H1 (cell line): ENCODE results near the gene CLEC16A. TPM values are rescaled to one million over a fixed set of nuclear protein-coding genes. Genes with fewer than 3 reads are reported as not detected.

Source experiments
- CTCF ChIA-PET: fragments of 300-600 bp; sonication (Branson Sonifier 250); formaldehyde crosslinking; loops from one replicate; lab custom pipeline; 2021; ENCODE audit not compliant: partially characterized antibody; lab: Charles Lee
- POLR2A ChIA-PET: fragments of 300-600 bp; sonication (Branson Sonifier 250); formaldehyde crosslinking; loops from one replicate; lab custom pipeline; 2021; ENCODE audit warnings: inconsistent platforms; ENCODE audit not compliant: partially characterized antibody; lab: Charles Lee
- DNase-seq, 2 experiments: peaks; one replicate each; pipeline versions ENCODE4 v3.0.0 to v3.0.0-alpha.2; 2010 to 2022; ENCODE audit warnings: low spot score in 2 of 2, low read depth in 1 of 2, mixed read lengths in 1 of 2
- FAIRE-seq: peaks from 2 replicates; lab custom pipeline; 2011; peaks lifted over from hg19 to GRCh38; lab: Jason Lieb, UNC
- H2AFZ ChIP-seq: 2 replicates; pipeline ENCODE4 v1.8.1; 2012; ENCODE audit warnings: low read length, inconsistent platforms
- H2AK5ac ChIP-seq: 2 replicates; pipeline ENCODE4 v1.6.1; 2013; ENCODE audit warnings: low read depth, low read length
- H2BK120ac ChIP-seq: replicated peaks from 2 replicates; pipeline ENCODE3; 2013; ENCODE audit warnings: low read depth, low read length, inconsistent platforms
- H2BK12ac ChIP-seq: 2 replicates; pipeline ENCODE4 v1.6.1; 2013; ENCODE audit warnings: low read depth, low read length
- H2BK15ac ChIP-seq: 2 replicates; pipeline ENCODE4 v1.6.1; 2013; ENCODE audit warnings: low read length
- H2BK20ac ChIP-seq: 2 replicates; pipeline ENCODE4 v1.6.1; 2013; ENCODE audit warnings: low read length
- H2BK5ac ChIP-seq: 2 replicates; pipeline ENCODE4 v1.6.1; 2013; ENCODE audit warnings: low read depth, low read length
- H3K14ac ChIP-seq: 2 replicates; pipeline ENCODE4 v1.6.1; 2013; ENCODE audit warnings: inconsistent platforms; ENCODE audit not compliant: insufficient read length
- H3K18ac ChIP-seq: 2 replicates; pipeline ENCODE4 v1.6.1; 2013; ENCODE audit warnings: low read length; ENCODE audit errors: extremely low read depth
- H3K23ac ChIP-seq: 2 replicates; pipeline ENCODE4 v1.6.1; 2013; ENCODE audit warnings: inconsistent platforms; ENCODE audit not compliant: insufficient read length
- H3K23me2 ChIP-seq: 2 replicates; pipeline ENCODE4 v1.6.1; 2013; ENCODE audit warnings: low read depth, low read length
- H3K27ac ChIP-seq: 2 replicates; pipeline ENCODE4 v1.6.1; 2011; ENCODE audit warnings: low read depth, low read length, inconsistent platforms
- H3K27me3 ChIP-seq, 4 experiments: replicated peaks in 1 of 4; 1 replicate in 1 of 4; 2 replicates in 3 of 4; pipeline versions ENCODE4 v1.6.1 to v1.8.1; 2011 to 2013; ENCODE audit warnings: low read length in 3 of 4, mild to moderate bottlenecking in 3 of 4, inconsistent platforms in 2 of 4, mixed read lengths in 2 of 4, moderate library complexity in 1 of 4; ENCODE audit not compliant: control insufficient read depth in 3 of 4, insufficient read depth in 3 of 4; ENCODE audit errors: extremely low read depth in 1 of 4
- H3K36me3 ChIP-seq, 4 experiments: 2 replicates each; pipeline versions ENCODE4 v1.6.1 to v1.8.1; 2011 to 2013; ENCODE audit warnings: mild to moderate bottlenecking in 4 of 4, low read length in 3 of 4, moderate library complexity in 2 of 4, control low read depth in 1 of 4, inconsistent platforms in 1 of 4; ENCODE audit not compliant: insufficient read depth in 4 of 4, control insufficient read depth in 2 of 4
- H3K4ac ChIP-seq: replicated peaks from 2 replicates; pipeline ENCODE3; 2013; ENCODE audit warnings: low read length, low read depth, mixed read lengths, inconsistent platforms; ENCODE audit not compliant: insufficient read length
- H3K4me1 ChIP-seq, 4 experiments: replicated peaks in 1 of 4; 1 replicate in 1 of 4; 2 replicates in 3 of 4; pipeline versions ENCODE4 v1.6.1 to v1.8.1; 2011 to 2013; ENCODE audit warnings: low read length in 3 of 4, inconsistent platforms in 2 of 4, mixed read lengths in 1 of 4; ENCODE audit not compliant: insufficient read depth in 4 of 4, control insufficient read depth in 3 of 4
- H3K4me2 ChIP-seq, 2 experiments: 2 replicates each; pipeline versions ENCODE4 v1.6.1 to v1.8.1; 2011 to 2013; ENCODE audit warnings: low read depth in 2 of 2, low read length in 2 of 2, control low read depth in 1 of 2, inconsistent platforms in 1 of 2, mild to moderate bottlenecking in 1 of 2; ENCODE audit not compliant: insufficient read depth in 1 of 2
- H3K4me3 ChIP-seq, 4 experiments: fragments of 200-600, 300-600 bp in 1 of 4; sonication (generic), shearing (Covaris generic), sonication (Bioruptor Twin) in 1 of 4; 2 replicates each; pipeline versions ENCODE4 v1.5.1 to v1.8.1; 2011 to 2016; ENCODE audit warnings: low read length in 4 of 4, low read depth in 3 of 4, control low read depth in 2 of 4, inconsistent platforms in 2 of 4, mild to moderate bottlenecking in 2 of 4, mixed read lengths in 1 of 4, moderate library complexity in 1 of 4; ENCODE audit not compliant: insufficient read depth in 2 of 4; ENCODE audit errors: extremely low read depth in 1 of 4
- H3K56ac ChIP-seq: replicated peaks from 2 replicates; pipeline ENCODE3; 2013; ENCODE audit warnings: low read depth, mild to moderate bottlenecking, mixed read lengths, low read length, inconsistent platforms; ENCODE audit not compliant: insufficient read length
- H3K79me1 ChIP-seq: 2 replicates; pipeline ENCODE4 v1.6.1; 2013; ENCODE audit warnings: low read depth, low read length, control low read depth
- H3K79me2 ChIP-seq, 2 experiments: 2 replicates each; pipeline versions ENCODE4 v1.6.1 to v1.8.1; 2012 to 2013; ENCODE audit warnings: low read length in 2 of 2, mild to moderate bottlenecking in 2 of 2, inconsistent platforms in 1 of 2; ENCODE audit not compliant: insufficient read depth in 2 of 2, control insufficient read depth in 1 of 2
- H3K9ac ChIP-seq, 4 experiments: replicated peaks in 1 of 4; 1 replicate in 1 of 4; 2 replicates in 3 of 4; pipeline versions ENCODE4 v1.6.1 to v1.8.1; 2011 to 2013; ENCODE audit warnings: low read depth in 3 of 4, low read length in 3 of 4, control low read depth in 2 of 4, mild to moderate bottlenecking in 2 of 4, moderate library complexity in 2 of 4, inconsistent platforms in 1 of 4; ENCODE audit errors: extremely low read depth in 1 of 4
- H3K9me3 ChIP-seq, 2 experiments: 2 replicates each; pipeline versions ENCODE4 v1.6.1 to v1.8.1; 2012 to 2013; ENCODE audit warnings: mild to moderate bottlenecking in 2 of 2, moderate library complexity in 2 of 2, control low read depth in 1 of 2, inconsistent platforms in 1 of 2, low read depth in 1 of 2, low read length in 1 of 2, mixed read lengths in 1 of 2; ENCODE audit not compliant: insufficient read depth in 2 of 2
- H4K20me1 ChIP-seq, 2 experiments: replicated peaks in 1 of 2; 2 replicates each; pipeline versions ENCODE3 to v1.8.1; 2011 to 2013; ENCODE audit warnings: inconsistent platforms in 2 of 2, low read length in 2 of 2, mild to moderate bottlenecking in 1 of 2; ENCODE audit not compliant: insufficient read depth in 2 of 2, control insufficient read depth in 1 of 2
- H4K5ac ChIP-seq: 2 replicates; pipeline ENCODE4 v1.6.1; 2013; ENCODE audit warnings: low read length, low read depth, mixed read lengths, inconsistent platforms; ENCODE audit not compliant: insufficient read length
- H4K8ac ChIP-seq: 2 replicates; pipeline ENCODE4 v1.8.0; 2013; ENCODE audit warnings: mild to moderate bottlenecking, moderate library complexity, low read length, inconsistent platforms; ENCODE audit not compliant: insufficient read depth; ENCODE audit errors: extremely low read depth
- H4K91ac ChIP-seq: replicated peaks from 2 replicates; pipeline ENCODE3; 2013; ENCODE audit warnings: low read length, mixed read lengths, inconsistent platforms; ENCODE audit not compliant: insufficient read length
- CBX8 ChIP-seq: fragments of 300-800, 300-1000 bp; sonication (generic); IDR thresholded peaks from 2 replicates; pipeline ENCODE4 v1.7.1; 2016; ENCODE audit warnings: low read depth, low read length, borderline replicate concordance
- CHD2 ChIP-seq: IDR thresholded peaks from 2 replicates; pipeline ENCODE4 v1.6.1; 2012; ENCODE audit warnings: low read length, improper control_type of control experiment
- FOSL1 ChIP-seq: IDR thresholded peaks from 2 replicates; pipeline ENCODE4 v1.6.1; 2011; ENCODE audit warnings: mild to moderate bottlenecking, low read depth, low read length, moderate library complexity; ENCODE audit not compliant: insufficient read depth
- GABPA ChIP-seq: IDR thresholded peaks from 2 replicates; pipeline ENCODE4 v1.6.1; 2011; ENCODE audit warnings: mild to moderate bottlenecking, low read length, moderate library complexity, borderline replicate concordance; ENCODE audit not compliant: insufficient read depth
- JUN ChIP-seq: IDR thresholded peaks from 2 replicates; pipeline ENCODE4 v1.6.1; 2011; ENCODE audit warnings: low read depth, mild to moderate bottlenecking, improper control_type of control experiment, low read length
- PHF8 ChIP-seq: fragments of 200-600 bp; sonication (generic); conservative IDR thresholded peaks from 2 replicates; pipeline ENCODE4 v1.7.1; 2012; ENCODE audit warnings: low read depth, mild to moderate bottlenecking, inconsistent platforms, low read length, moderate library complexity
- SIRT6 ChIP-seq: IDR thresholded peaks from one replicate; pipeline ENCODE4 v1.7.1; 2012; ENCODE audit warnings: low read length, inconsistent platforms
- ZNF274 ChIP-seq: IDR thresholded peaks from 2 replicates; pipeline ENCODE4 v1.7.0; 2012; ENCODE audit warnings: low read length, borderline replicate concordance; ENCODE audit errors: extremely low read depth
- WGBS, 2 experiments: shearing (Covaris generic) in 1 of 2; methylation state at CpG; one replicate each; pipeline versions ENCODE4 v1.1.6 to v1.1.7; 2013 to 2015; ENCODE audit warnings: low lambda C conversion rate in 2 of 2, mixed read lengths in 2 of 2, inconsistent platforms in 1 of 2, low coverage in 1 of 2, missing lambda C conversion rate in 1 of 2; ENCODE audit not compliant: insufficient replicate concordance in 2 of 2, insufficient coverage in 1 of 2, insufficient read length in 1 of 2; ENCODE audit errors: extremely low coverage in 1 of 2, missing lambda C conversion rate in 1 of 2; 5-methylcytosine and 5-hydroxymethylcytosine counted together
- polyA plus RNA-seq, 7 experiments: library from polyadenylated mRNA; depleted of rRNA in 3 of 7; stranded (reverse) in 5 of 7; unstranded in 2 of 7; fragments of >200 nt in 5 of 7; fragments of 200-250 nt in 2 of 7; gene quantifications; 1 replicate in 5 of 7; 2 replicates in 1 of 7; 4 replicates in 1 of 7; pipeline versions ENCODE4 v1.2.1 to v1.2.3, GENCODE V29; 2011 to 2013; ENCODE audit warnings: missing spikeins in 2 of 7, mixed read lengths in 2 of 7
- total RNA-seq: library from RNA; stranded (reverse); fragmentation: NEBNext Ultra II Directional; extraction: Animal tissue kit (Norgen Biotek cat#: 25700); gene quantifications from 2 replicates; pipeline ENCODE4 v1.2.1, GENCODE V29; 2021
- TF ChIP-seq, protein P1 (sequence below): IDR thresholded peaks from 2 replicates; pipeline ENCODE4 v1.6.1; 2011; ENCODE audit warnings: low read length, improper control_type of control experiment

The CLEC16A gene
- total and polyA plus RNA-seq, 2 of the 8 experiments (the other 6 are each of a cell fraction or from before 2014, with no cell fraction given) = 7.6 to 19.3 TPM

GRCh38 chr16:11111150-11111549 is 166.8 kb downstream of the CLEC16A start:
- Histone ChIP-seq H3K79me1 (no peaks in the 10 kb centered on the region), H3K36me3 (no peaks in the 10 kb centered on the region), H4K91ac (no peak overlapping the region), H2BK12ac (no peak overlapping the region), H3K18ac (no peak overlapping the region), H2AK5ac (no peak overlapping the region), H2AFZ (no peak overlapping the region), H2BK5ac (no peak overlapping the region), H3K4ac (no peak overlapping the region), H4K5ac (no peak overlapping the region), H4K20me1 (peaks cover 0 to 2% of the 10 kb centered on the region in 2 experiments), H3K23ac (no peak overlapping the region), H3K23me2 (no peaks in the 10 kb centered on the region; the same call in 1 of the 2 replicates), H3K27ac (no peak overlapping the region), H3K4me1 (peaks cover 0 to 6% (median 0%) of the 10 kb centered on the region in 4 experiments; a peak in 3 of 7 replicates), H2BK20ac (no peak overlapping the region), H4K8ac (no peak overlapping the region), H3K14ac (no peak overlapping the region), H3K27me3 (no peaks in the 10 kb centered on the region), H3K9ac (no peak overlapping the region), H3K79me2 (no peaks in the 10 kb centered on the region), H3K4me2 (no peak overlapping the region), H2BK15ac (no peak overlapping the region), H3K9me3 (no peaks in the 10 kb centered on the region), H3K56ac (no peak overlapping the region), H2BK120ac (no peak overlapping the region), H3K4me3 (no peak overlapping the region)
- WGBS, 2 experiments = 90% methylated on average over 1 of the region's 1 CpG; no CpG with 5 or more reads in 1 of the 2 experiments
- DNase-seq (no peak), FAIRE-seq (no peak)
- TF ChIP-seq FOSL1 (no peak), ZNF274 (no peak), CBX8 (no peak), CHD2 (no peak), JUN (no peak), SIRT6 (no peak), PHF8 (no peak), GABPA (no peak)
- TF ChIP-seq, protein P1, sequence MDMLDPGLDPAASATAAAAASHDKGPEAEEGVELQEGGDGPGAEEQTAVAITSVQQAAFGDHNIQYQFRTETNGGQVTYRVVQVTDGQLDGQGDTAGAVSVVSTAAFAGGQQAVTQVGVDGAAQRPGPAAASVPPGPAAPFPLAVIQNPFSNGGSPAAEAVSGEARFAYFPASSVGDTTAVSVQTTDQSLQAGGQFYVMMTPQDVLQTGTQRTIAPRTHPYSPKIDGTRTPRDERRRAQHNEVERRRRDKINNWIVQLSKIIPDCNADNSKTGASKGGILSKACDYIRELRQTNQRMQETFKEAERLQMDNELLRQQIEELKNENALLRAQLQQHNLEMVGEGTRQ = no peak
- ChIA-PET CTCF (interaction anchor here (1.6 kb wide), 1 partner anchor 9 kb away, joined by 3 read pairs; no protein-coding TSS in a partner anchor), POLR2A (no interaction called here)
